GM21367 (cell line): ENCODE measurements around the gene RAP1GAP2.
A peak's percentile ranks its signal among the peaks of the same experiment; 100 is the strongest.
"Not testable (repeated sequence)": the region's sequence is repeated elsewhere in the genome, so short reads cannot be mapped to it uniquely, and the experiment has no call there.

ENCODE experiments used
- ATAC-seq: cut with Tn5 transposase; IDR thresholded peaks from one replicate; pipeline ENCODE4 v1.9.1; 2021; ENCODE audit not compliant: unreplicated experiment

RAP1GAP2 gene

GRCh38 chr17:2814049-2814448 lies 17.8 kb downstream of the RAP1GAP2 start:
- no peak for ATAC-seq

DNA sequence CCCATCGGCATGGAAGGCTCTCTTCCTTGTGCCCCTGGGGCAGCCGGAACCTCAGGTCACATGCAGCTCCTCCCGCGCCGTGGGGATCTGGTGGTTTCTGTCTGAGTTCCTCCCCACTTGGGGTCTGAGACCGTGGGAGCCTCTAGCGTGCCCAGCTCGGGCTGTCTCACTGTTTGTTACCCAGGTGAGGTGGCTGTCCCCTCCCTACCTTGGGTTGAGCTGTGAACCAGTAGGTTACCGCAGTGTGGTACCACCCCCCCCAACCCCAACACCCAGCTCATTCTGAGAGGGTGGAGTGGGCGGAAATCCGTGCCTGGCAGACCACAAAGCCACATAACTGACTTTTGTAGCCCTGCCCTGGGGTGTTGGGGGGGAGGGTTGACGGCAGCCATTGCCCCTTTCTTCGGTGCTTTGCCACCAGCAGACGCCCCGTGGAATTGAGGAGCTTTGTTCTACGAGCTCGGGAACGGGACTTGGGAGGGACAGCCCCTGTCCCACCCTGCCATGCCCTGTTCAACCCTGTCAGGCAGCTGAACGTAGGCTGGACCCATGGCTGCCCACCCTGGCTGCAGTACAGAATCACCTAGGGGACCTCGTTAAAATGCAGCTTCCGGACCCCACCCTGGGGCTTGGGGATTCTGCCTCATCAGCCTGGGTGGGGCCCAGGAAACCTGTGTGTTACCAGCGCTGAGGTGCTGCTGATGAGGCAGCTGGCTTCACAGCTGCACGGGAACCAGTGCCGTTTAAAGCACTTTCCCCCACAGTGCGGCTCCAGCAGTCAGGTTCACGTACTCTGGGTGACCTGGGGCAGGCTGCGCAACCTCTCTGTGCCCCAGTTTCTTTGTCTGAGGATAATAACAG lies 18.5 kb downstream of the RAP1GAP2 start:
- ATAC-seq = no peak

GRCh38 chr17:2815781-2816185 lies 19.5 kb downstream of the RAP1GAP2 start:
- ATAC-seq = no peak

- ATAC-seq = no peak
Observed at GRCh38 chr17:2816688-2817087, 20.4 kb downstream of the RAP1GAP2 start.

- not testable (repeated sequence) for ATAC-seq
Observed at GRCh38 chr17:2819294-2819693, 23.1 kb downstream of the RAP1GAP2 start.

DNA sequence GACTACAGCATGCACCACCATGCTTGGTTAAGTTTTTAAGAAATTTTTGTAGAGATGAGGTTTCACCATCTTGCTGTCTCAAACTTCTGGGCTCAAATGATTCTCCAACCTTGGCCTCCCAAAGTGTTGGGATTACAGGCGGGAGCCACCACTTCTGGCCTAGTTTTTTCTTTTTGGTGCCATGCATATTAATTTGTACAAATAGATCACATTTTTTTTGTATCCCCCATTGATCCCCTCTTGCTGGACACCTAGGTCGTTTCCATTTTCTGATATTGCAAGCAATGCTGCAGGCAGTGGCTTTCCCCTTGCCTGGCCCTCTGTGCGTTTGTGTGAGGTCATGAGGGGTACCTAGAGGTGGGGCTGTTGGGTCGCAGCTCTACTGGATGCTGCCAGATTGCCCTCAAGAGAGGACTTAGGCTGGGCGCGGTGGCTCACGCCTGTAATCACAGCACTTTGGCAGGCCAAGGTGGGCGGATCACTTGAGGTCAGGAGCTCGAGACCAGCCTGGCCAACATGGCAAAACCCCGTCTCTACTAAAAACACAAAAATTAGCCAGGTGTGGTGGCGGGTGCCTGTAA lies 23.8 kb downstream of the RAP1GAP2 start:
- no peak for ATAC-seq

DNA sequence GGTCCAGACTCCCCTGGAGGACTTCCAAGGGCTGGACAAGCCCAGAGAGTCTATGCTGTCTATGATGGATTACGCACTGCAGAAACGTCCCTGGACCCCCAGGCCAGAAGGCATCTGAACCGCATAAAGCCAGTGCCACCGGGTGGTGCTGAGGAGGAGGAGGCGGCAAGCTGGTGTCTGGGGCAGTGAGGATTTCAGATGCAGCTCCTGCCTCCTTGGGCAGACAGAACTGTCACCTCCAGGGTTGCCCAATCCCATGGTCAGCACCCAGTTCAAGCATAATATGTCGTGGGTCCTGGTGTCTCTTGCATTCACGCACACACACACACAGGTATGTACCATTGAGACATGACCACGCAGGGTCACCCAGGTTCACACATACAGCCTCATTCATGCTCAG lies 25.6 kb downstream of the RAP1GAP2 start:
- ATAC-seq = no peak

GRCh38 chr17:2822358-2822757 lies 26.1 kb downstream of the RAP1GAP2 start:
- no peak for ATAC-seq

GRCh38 chr17:2825253-2825970 lies 29.2 kb downstream of the RAP1GAP2 start:
- no peak for ATAC-seq

DNA sequence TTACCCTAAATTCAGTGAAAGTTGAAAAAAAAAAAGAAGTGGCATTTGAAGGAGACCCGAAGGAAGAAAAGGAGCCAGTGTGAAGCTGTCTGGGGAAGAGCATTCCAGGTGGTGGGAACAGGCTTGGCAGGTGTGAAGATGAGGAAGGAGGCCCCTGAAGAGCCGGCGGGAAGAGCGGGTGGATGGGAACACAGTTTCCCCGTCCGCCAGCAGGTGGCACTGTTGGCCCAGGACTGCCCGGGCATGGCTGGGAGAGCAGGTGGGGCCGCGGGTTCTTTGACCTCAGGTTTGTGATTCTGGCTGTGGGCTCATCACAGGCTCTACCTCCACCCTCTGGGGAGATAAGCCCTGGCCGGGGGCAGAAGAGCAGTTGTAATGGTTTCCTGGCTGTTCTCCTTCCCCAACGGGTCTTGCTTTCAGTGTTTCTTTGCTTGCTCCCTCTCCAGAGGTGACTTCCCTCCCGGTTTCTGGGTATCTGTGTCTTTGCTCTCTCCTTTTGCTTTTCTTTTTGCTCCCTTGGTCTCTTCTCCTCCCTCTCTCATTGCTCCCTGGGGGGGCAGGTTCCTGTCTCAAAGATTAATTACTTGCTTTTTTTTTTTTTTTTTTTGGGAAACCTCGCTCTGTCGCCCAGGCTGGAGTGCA lies 32.3 kb downstream of the RAP1GAP2 start:
- no peak for ATAC-seq

GRCh38 chr17:2830678-2831077 lies 34.4 kb downstream of the RAP1GAP2 start:
- no peak for ATAC-seq

DNA sequence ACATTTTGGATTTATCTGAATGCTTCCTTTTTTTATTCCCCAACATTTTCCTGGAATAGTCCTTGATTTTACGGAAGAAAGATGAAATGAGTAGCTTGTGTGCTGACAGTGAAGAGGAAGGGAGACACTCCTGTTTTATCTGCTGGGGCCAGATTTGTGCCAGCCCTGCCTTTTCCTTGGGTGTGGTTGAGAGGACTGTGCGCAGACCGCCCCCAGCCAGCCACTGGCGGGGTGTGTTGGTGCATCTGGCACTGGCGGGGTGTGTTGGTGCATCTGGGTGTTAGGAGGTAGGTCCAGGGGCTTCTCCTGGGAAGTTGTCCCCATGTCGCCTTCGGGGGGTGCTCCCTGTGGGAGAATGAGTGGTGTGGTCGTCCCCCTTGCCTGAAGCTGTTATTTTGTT lies 39.5 kb downstream of the RAP1GAP2 start:
- no peak for ATAC-seq

DNA sequence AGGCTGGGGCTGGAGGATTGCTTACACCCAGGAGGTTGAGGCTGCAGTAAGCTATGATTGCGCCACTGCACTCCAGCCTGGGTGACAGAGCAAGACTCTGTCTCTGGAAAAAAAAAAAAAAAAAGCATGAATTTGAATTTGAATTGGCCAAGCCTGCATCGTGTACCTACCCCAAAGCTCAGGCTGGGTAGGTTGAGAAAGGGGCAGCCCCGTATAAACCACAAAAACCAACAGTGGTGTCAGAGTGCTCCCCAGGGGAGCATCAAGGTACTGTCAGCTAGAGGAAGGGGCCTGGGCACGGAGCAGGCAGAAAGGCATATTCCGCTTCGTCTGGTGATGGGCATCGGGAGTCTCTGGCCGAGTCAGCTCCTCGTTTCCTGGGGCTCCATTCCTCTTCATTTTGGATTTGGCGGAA lies 40.9 kb downstream of the RAP1GAP2 start:
- ATAC-seq = peak; percentile 74

GRCh38 chr17:2841606-2842005 lies 45.4 kb downstream of the RAP1GAP2 start:
- no peak for ATAC-seq

DNA sequence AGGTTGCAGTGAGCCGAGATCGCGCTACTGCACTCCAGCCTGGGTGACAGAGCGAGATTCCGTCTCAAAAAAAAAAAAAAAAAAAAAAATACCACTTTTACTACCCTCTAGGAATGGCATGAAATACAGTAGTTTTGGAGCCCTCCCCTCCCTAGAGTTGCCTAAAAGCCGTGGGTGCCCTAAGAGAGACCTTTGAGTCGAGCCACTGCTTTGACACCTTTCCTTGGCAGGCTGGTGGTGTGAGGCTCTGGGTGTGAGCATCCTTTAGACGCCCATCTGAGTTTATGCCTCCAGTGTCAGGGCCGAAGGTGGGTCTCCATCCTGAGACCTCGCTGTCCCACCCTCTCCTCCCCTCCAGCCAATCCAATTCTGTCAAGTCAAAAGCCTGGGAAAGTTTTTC lies 46.2 kb downstream of the RAP1GAP2 start:
- ATAC-seq = no peak

GRCh38 chr17:2844416-2844815 lies 48.2 kb downstream of the RAP1GAP2 start:
- ATAC-seq = no peak

GRCh38 chr17:2847381-2848333 lies 51.4 kb downstream of the RAP1GAP2 start:
- ATAC-seq = no peak

GRCh38 chr17:2849327-2849670 lies 53.1 kb downstream of the RAP1GAP2 start:
- ATAC-seq = no peak

GRCh38 chr17:2850991-2851390 lies 54.8 kb downstream of the RAP1GAP2 start:
- no peak for ATAC-seq

DNA sequence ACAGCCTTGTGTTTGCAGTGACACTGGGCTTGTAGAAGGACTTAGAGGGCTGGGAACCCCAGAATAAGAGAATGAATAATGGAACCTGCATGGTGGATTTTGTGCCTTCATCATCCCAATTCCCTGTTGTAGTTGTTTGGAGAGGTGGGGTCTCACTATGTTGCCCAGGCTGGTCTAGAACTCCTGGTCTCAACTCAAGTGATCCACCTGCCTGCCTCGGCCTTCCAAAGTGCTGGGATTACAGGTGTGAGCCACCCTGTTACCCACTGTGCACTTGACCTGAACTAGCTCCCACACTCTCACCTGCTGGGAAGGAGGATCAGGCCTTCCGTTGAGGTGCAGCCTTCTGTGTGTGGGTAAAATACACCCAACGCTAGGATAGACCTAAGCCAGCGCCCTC lies 55.4 kb downstream of the RAP1GAP2 start:
- ATAC-seq = no peak
